Hepatocyte (in vitro differentiated cells): ENCODE measurements around the gene FMN1.

Source experiments
- CTCF ChIP-seq: fragments of 200-600 bp; sonication (generic); IDR thresholded peaks from 2 replicates; pipeline ENCODE4 v1.5.1; 2016; ENCODE audit warnings: antibody characterized with exemption, mild to moderate bottlenecking; ENCODE audit not compliant: poor library complexity
- EZH2phosphoT487 ChIP-seq: fragments of 200-600 bp; sonication (generic); IDR thresholded peaks from one replicate; pipeline ENCODE4 v1.6.1; 2018; ENCODE audit warnings: antibody characterized with exemption, mild to moderate bottlenecking, low read depth, moderate library complexity; ENCODE audit not compliant: unreplicated experiment, severe bottlenecking

GRCh38 chr15:32829436-32829835 lies 365.1 kb downstream of the FMN1 start:
- TF ChIP-seq CTCF (no peak), EZH2phosphoT487 (no peak)
